Body of pancreas (tissue), 4 donors: ENCODE data around the gene FOXI3. TPM values are rescaled to one million over a fixed set of nuclear protein-coding genes. Genes with fewer than 3 reads are reported as not detected.

Experiments
- ATAC-seq: fragments of 150-250 bp; one replicate; pipeline ENCODE4 v1.9.1; 2016
- DNase-seq, 4 donors: peaks; one replicate each; pipeline ENCODE4 v3.0.0-alpha.2; 2019
- H3K27ac ChIP-seq, 4 donors: fragments of 200-600 bp; sonication (generic); 1 replicate in 3 of 4; 2 replicates in 1 of 4; pipeline versions ENCODE4 v1.5.1 to v1.6.1; 2016 to 2019; ENCODE audit warnings: mild to moderate bottlenecking in 1 of 4, mixed read lengths in 1 of 4, moderate library complexity in 1 of 4
- H3K27me3 ChIP-seq, 2 donors: fragments of 200-600 bp; sonication (generic); one replicate each; pipeline ENCODE4 v1.6.0; 2016; ENCODE audit warnings: mild to moderate bottlenecking in 1 of 2
- H3K36me3 ChIP-seq, 2 donors: fragments of 200-600 bp; sonication (generic); replicated peaks in 1 of 2; 2 replicates each; pipeline ENCODE4 v1.5.1; 2016; ENCODE audit warnings: low read depth in 2 of 2; ENCODE audit not compliant: insufficient read depth in 1 of 2
- H3K4me1 ChIP-seq: fragments of 200-600 bp; sonication (generic); one replicate; pipeline ENCODE4 v1.6.0; 2016
- H3K4me3 ChIP-seq, 2 donors: fragments of 200-600 bp; sonication (generic); 1 replicate in 1 of 2; 2 replicates in 1 of 2; pipeline ENCODE4 v1.5.1; 2016 to 2019
- H3K9me3 ChIP-seq, 3 donors: fragments of 200-600 bp; sonication (generic); 1 replicate in 2 of 3; 2 replicates in 1 of 3; pipeline ENCODE4 v1.5.1; 2016
- POLR2A ChIP-seq, 3 donors: fragments of 450-650 bp; IDR thresholded peaks; one replicate each; pipeline ENCODE4 v1.6.1; 2016; ENCODE audit warnings: antibody characterized with exemption in 3 of 3, mild to moderate bottlenecking in 2 of 3
- WGBS, 2 donors: methylation state at CpG; one replicate each; pipeline ENCODE4 v1.1.5; 2017; 5-methylcytosine and 5-hydroxymethylcytosine counted together
- intact Hi-C: fragments of 100-400 bp; cut with DNase I; formaldehyde crosslinking; loops from one replicate; pipeline ENCODE4 v1.15.1; 2023
- total RNA-seq, 2 donors: library from RNA; depleted of rRNA; stranded (reverse); fragments of >200 nt; gene quantifications; one replicate each; pipeline ENCODE4 v1.1.0, GENCODE V29; 2016
- TF ChIP-seq, protein P1 (sequence below), 7 experiments: fragments of 450-650 bp in 4 of 7; fragments of 200-600 bp in 3 of 7; sonication (generic) in 3 of 7; IDR thresholded peaks; one replicate each; pipeline ENCODE4 v1.5.1; 2016 to 2019; ENCODE audit warnings: antibody characterized with exemption in 7 of 7

Gene FOXI3
- total RNA-seq, 2 donors from 2014 or later, result not detected

GRCh38 chr2:88489181-88489580 is 36.7 kb upstream of the FOXI3 start:
- no peak overlapping the region for H3K4me3 ChIP-seq
- no peak overlapping the region for H3K27ac ChIP-seq
- no peaks in the 10 kb centered on the region for H3K36me3 ChIP-seq
- H3K27me3 ChIP-seq, result no peaks in the 10 kb centered on the region
- WGBS, 2 donors, result 70 to 71% methylated on average over 2 of the region's 2 CpGs
- no peak for TF ChIP-seq POLR2A (IDR thresholded peaks at IDR 0.05)
- TF ChIP-seq, protein P1, sequence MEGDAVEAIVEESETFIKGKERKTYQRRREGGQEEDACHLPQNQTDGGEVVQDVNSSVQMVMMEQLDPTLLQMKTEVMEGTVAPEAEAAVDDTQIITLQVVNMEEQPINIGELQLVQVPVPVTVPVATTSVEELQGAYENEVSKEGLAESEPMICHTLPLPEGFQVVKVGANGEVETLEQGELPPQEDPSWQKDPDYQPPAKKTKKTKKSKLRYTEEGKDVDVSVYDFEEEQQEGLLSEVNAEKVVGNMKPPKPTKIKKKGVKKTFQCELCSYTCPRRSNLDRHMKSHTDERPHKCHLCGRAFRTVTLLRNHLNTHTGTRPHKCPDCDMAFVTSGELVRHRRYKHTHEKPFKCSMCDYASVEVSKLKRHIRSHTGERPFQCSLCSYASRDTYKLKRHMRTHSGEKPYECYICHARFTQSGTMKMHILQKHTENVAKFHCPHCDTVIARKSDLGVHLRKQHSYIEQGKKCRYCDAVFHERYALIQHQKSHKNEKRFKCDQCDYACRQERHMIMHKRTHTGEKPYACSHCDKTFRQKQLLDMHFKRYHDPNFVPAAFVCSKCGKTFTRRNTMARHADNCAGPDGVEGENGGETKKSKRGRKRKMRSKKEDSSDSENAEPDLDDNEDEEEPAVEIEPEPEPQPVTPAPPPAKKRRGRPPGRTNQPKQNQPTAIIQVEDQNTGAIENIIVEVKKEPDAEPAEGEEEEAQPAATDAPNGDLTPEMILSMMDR (IDR thresholded peaks at IDR 0.05), result no peak
- DNase-seq, result no peak
- peaks cover under 1% of the 10 kb centered on the region for H3K4me1 ChIP-seq
- intact Hi-C loops, result no loop called here
- no peaks in the 10 kb centered on the region for H3K9me3 ChIP-seq
- ATAC-seq, result no peak

- no peaks in the 10 kb centered on the region for H3K27me3 ChIP-seq
- peak overlapping the region in 1 of 4 donors; percentile 33 for H3K27ac ChIP-seq
- H3K4me3 ChIP-seq, result no peak overlapping the region
- H3K36me3 ChIP-seq, result no peaks in the 10 kb centered on the region
- peaks cover 19% of the 10 kb centered on the region for H3K4me1 ChIP-seq
- DNase-seq (peak; percentile 85 to 92 (median 88)), ATAC-seq (peak; percentile 95)
- 26 to 43% methylated on average over 3 of the region's 3 CpGs for WGBS, 2 donors
- intact Hi-C loops, result no loop called here
- TF ChIP-seq POLR2A (IDR thresholded peaks at IDR 0.05), result no peak
- TF ChIP-seq, protein P1 (IDR thresholded peaks at IDR 0.05), result peak in 1 of 7 experiments; percentile 18
- no peaks in the 10 kb centered on the region for H3K9me3 ChIP-seq
These were observed 30.7 kb upstream of the FOXI3 start for GRCh38 chr2:88483200-88483599.

- 66 to 74% methylated on average over 8 of the region's 8 CpGs for WGBS, 2 donors
- Histone ChIP-seq H3K27ac (no peak overlapping the region), H3K4me3 (no peak overlapping the region), H3K36me3 (no peaks in the 10 kb centered on the region), H3K27me3 (no peaks in the 10 kb centered on the region), H3K4me1 (peaks cover 19% of the 10 kb centered on the region), H3K9me3 (no peaks in the 10 kb centered on the region)
- no peak for TF ChIP-seq POLR2A (IDR thresholded peaks at IDR 0.05)
- TF ChIP-seq, protein P1 (IDR thresholded peaks at IDR 0.05), result no peak
- ATAC-seq (no peak), DNase-seq (peak in 1 of 4 donors; percentile 3)
- intact Hi-C loops, result no loop called here
These were observed 29.3 kb upstream of the FOXI3 start for GRCh38 chr2:88481691-88482336.

DNA sequence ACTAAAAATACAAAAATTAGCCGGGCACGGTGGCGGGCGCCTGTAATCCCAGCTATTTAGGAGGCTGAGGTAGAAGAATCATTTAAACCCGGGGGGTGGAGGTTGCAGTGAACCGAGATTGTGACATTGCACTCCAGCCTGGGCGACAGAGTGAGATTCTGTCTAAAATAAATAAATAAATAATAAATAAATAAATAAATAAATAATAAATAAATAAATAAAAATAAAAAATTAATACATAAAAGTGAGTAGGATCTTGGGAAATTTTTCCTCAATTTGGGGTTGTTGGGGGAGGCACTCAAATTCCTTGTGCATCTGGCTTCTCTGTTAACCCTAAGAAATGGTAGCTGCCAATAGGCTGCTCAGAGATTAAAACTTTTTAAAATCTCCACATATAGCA is 20.3 kb upstream of the FOXI3 start:
- H3K4me1 ChIP-seq, result no peaks in the 10 kb centered on the region
- no peak for ATAC-seq
- TF ChIP-seq, protein P1 (IDR thresholded peaks at IDR 0.05), result no peak
- TF ChIP-seq POLR2A (IDR thresholded peaks at IDR 0.05), result no peak
- H3K36me3 ChIP-seq, result no peaks in the 10 kb centered on the region
- H3K9me3 ChIP-seq, result no peaks in the 10 kb centered on the region
- no peaks in the 10 kb centered on the region for H3K27me3 ChIP-seq
- WGBS, 2 donors, result 93 to 97% methylated on average over 7 of the region's 7 CpGs
- H3K27ac ChIP-seq, result no peak overlapping the region
- H3K4me3 ChIP-seq, result no peak overlapping the region
- no peak for DNase-seq
- intact Hi-C loops, result no loop called here
